Neuronal stem cell (in vitro differentiated cells): Measurements from ENCODE around the gene VPS51.

ENCODE experiments used
- DNase-seq: peaks from one replicate; pipeline ENCODE4 v3.0.0-alpha.2; 2013; ENCODE audit warnings: low spot score
- H2AFZ ChIP-seq: one replicate; pipeline ENCODE4 v1.6.1; 2013; ENCODE audit warnings: mild to moderate bottlenecking, low read length, inconsistent platforms
- H2AK5ac ChIP-seq: 2 replicates; pipeline ENCODE4 v1.6.1; 2013; ENCODE audit warnings: low read depth, mild to moderate bottlenecking, inconsistent platforms, low read length, moderate library complexity, mixed read lengths
- H2BK120ac ChIP-seq: 2 replicates; pipeline ENCODE4 v1.6.1; 2013; ENCODE audit warnings: low read depth, mild to moderate bottlenecking, inconsistent platforms, low read length, moderate library complexity, mixed read lengths
- H2BK12ac ChIP-seq: one replicate; pipeline ENCODE4 v1.6.1; 2013; ENCODE audit warnings: low read length, inconsistent platforms
- H2BK15ac ChIP-seq: 2 replicates; pipeline ENCODE4 v1.6.1; 2013; ENCODE audit warnings: mild to moderate bottlenecking, low read length, inconsistent platforms, mixed read lengths
- H2BK5ac ChIP-seq: one replicate; pipeline ENCODE4 v1.6.1; 2013; ENCODE audit warnings: inconsistent platforms, mild to moderate bottlenecking, low read length, moderate library complexity
- H3K14ac ChIP-seq: one replicate; pipeline ENCODE4 v1.6.1; 2013; ENCODE audit warnings: low read length, inconsistent platforms
- H3K18ac ChIP-seq: 2 replicates; pipeline ENCODE4 v1.6.1; 2013; ENCODE audit warnings: low read length, inconsistent platforms
- H3K23ac ChIP-seq: 2 replicates; pipeline ENCODE4 v1.6.1; 2013; ENCODE audit warnings: low read depth, mild to moderate bottlenecking, mixed read lengths, low read length, inconsistent platforms; ENCODE audit not compliant: poor library complexity
- H3K27ac ChIP-seq: replicated peaks from 3 replicates; pipeline ENCODE4 v1.5.1; 2013; ENCODE audit warnings: low read length, inconsistent platforms
- H3K27me3 ChIP-seq, 3 experiments: 2 replicates each; pipeline ENCODE4 v1.6.1; 2013; ENCODE audit warnings: low read length in 3 of 3, mild to moderate bottlenecking in 2 of 3, inconsistent platforms in 1 of 3, low read depth in 1 of 3, mixed read lengths in 1 of 3, moderate library complexity in 1 of 3; ENCODE audit not compliant: control insufficient read depth in 3 of 3, insufficient read depth in 3 of 3
- H3K36me3 ChIP-seq, 2 donors: replicated peaks in 1 of 2; 2 replicates each; pipeline ENCODE4 v1.6.1; 2013; ENCODE audit warnings: low read length in 2 of 2; ENCODE audit not compliant: control insufficient read depth in 2 of 2, insufficient read depth in 2 of 2
- H3K4ac ChIP-seq: 2 replicates; pipeline ENCODE4 v1.6.1; 2013; ENCODE audit warnings: inconsistent platforms, mild to moderate bottlenecking, low read length, moderate library complexity
- H3K4me1 ChIP-seq, 2 donors: 1 replicate in 1 of 2; 2 replicates in 1 of 2; pipeline ENCODE4 v1.6.1; 2013; ENCODE audit warnings: low read length in 2 of 2, low read depth in 1 of 2; ENCODE audit not compliant: control insufficient read depth in 2 of 2, insufficient read depth in 1 of 2
- H3K4me2 ChIP-seq: one replicate; pipeline ENCODE4 v1.6.1; 2013; ENCODE audit warnings: mild to moderate bottlenecking, low read length, inconsistent platforms; ENCODE audit not compliant: insufficient read depth, poor library complexity, severe bottlenecking
- H3K4me3 ChIP-seq, 2 donors: 2 replicates each; pipeline ENCODE4 v1.5.1; 2013; ENCODE audit warnings: low read length in 2 of 2, mild to moderate bottlenecking in 2 of 2, inconsistent platforms in 1 of 2, moderate library complexity in 1 of 2
- H3K79me1 ChIP-seq: one replicate; pipeline ENCODE4 v1.6.1; 2013; ENCODE audit warnings: low read depth, mild to moderate bottlenecking, inconsistent platforms, low read length, moderate library complexity
- H3K9ac ChIP-seq: one replicate; pipeline ENCODE4 v1.6.1; 2013; ENCODE audit warnings: mild to moderate bottlenecking, low read depth, low read length, inconsistent platforms; ENCODE audit not compliant: poor library complexity
- H3K9me3 ChIP-seq, 2 donors: replicated peaks in 1 of 2; 2 replicates each; pipeline versions ENCODE3 to v1.6.1; 2013; ENCODE audit warnings: low read length in 2 of 2, mild to moderate bottlenecking in 2 of 2, inconsistent platforms in 1 of 2, low read depth in 1 of 2, mixed read lengths in 1 of 2, moderate library complexity in 1 of 2; ENCODE audit not compliant: control insufficient read depth in 2 of 2, insufficient read depth in 1 of 2
- H4K8ac ChIP-seq: one replicate; pipeline ENCODE4 v1.6.1; 2013; ENCODE audit warnings: low read depth, mild to moderate bottlenecking, inconsistent platforms, low read length, moderate library complexity
- H4K91ac ChIP-seq: one replicate; pipeline ENCODE4 v1.6.1; 2013; ENCODE audit warnings: low read length, low read depth, mild to moderate bottlenecking, inconsistent platforms; ENCODE audit not compliant: poor library complexity
- WGBS, 2 donors: extraction: QIAGEN DNeasy Blood & Tissue Kit; methylation state at CpG; one replicate each; pipeline ENCODE4 v1.1.7; 2013; ENCODE audit warnings: missing lambda C conversion rate in 2 of 2, mixed read lengths in 1 of 2; ENCODE audit not compliant: insufficient read length in 2 of 2, insufficient replicate concordance in 1 of 2; ENCODE audit errors: extremely low coverage in 2 of 2; 5-methylcytosine and 5-hydroxymethylcytosine counted together

The VPS51 gene

DNA sequence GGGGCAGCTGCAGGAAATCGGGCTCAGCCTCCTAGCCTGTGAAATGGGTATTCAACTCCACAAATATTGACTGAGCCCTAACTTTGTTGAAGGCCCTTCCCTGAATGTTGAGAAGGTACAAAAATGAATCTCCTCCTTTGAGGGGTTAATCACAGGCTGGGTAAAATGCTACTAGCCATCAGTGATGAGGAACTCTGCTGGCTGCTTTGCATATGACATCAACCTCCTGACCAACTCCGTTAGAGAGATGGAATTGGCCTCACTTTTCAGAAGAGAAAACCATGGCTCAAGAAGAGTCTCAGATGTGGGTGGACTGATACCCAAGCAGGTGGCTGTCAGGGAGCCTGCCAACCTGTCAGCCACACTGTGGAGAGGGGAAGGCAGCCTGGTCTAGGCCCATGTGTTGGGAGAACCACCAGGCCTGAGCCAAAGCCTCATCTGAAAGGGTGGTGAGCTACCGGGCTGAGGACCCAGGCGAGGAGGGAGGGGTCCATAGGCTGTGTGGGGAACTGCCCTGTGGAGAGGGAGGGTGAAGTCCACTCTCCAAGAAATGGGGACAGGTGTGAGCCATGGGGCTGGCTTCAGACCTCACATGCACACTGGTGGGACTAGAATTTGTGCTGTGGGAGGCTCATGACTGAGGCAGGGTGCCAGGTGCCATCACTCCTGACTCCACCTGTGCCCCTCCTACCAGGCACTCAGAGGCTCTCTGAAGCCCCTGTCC, 23.9 kb upstream of the VPS51 start:
- no peaks in the 10 kb centered on the region for H3K9me3 ChIP-seq
- H3K14ac ChIP-seq: no peak overlapping the region
- H2BK5ac ChIP-seq: no peak overlapping the region
- no peaks in the 10 kb centered on the region for H3K27me3 ChIP-seq
- no CpG with 5 or more reads among the region's 4 CpGs for WGBS, 2 donors
- H3K4me1 ChIP-seq: peaks cover under 1 to 2% of the 10 kb centered on the region in 2 donors
- H3K27ac ChIP-seq: no peak overlapping the region
- H3K36me3 ChIP-seq: peaks cover 2 to 18% of the 10 kb centered on the region in 2 donors
- no peak overlapping the region for H3K4me2 ChIP-seq
- H2BK12ac ChIP-seq: no peak overlapping the region
- no peak overlapping the region for H2BK120ac ChIP-seq
- no peak overlapping the region for H3K4me3 ChIP-seq
- no peaks in the 10 kb centered on the region for H3K79me1 ChIP-seq
- no peak overlapping the region for H3K9ac ChIP-seq
- H3K23ac ChIP-seq: no peak overlapping the region
- H2AK5ac ChIP-seq: peak overlapping the region; percentile 33
- no peak overlapping the region for H3K18ac ChIP-seq
- H4K91ac ChIP-seq: no peak overlapping the region
- H4K8ac ChIP-seq: no peak overlapping the region
- no peak overlapping the region for H2BK15ac ChIP-seq
- no peak for DNase-seq
- H2AFZ ChIP-seq: no peak overlapping the region
- no peak overlapping the region for H3K4ac ChIP-seq

DNA sequence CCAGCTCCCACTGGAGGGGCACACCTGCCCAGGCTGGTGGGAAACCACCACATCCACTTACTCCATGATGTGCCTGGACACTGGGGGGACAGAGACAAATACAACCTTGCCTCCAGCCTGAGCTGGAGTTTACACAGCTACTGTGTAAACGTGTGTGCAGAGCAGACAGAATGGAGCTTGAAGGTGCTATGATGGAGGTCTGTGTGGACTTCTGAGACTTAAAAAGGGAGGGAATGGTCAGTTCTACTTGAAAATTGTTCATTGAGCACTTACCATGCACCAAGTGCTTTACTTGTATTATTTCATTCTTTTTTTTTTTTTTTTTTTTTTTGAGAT, 23.4 kb upstream of the VPS51 start:
- no peak overlapping the region for H3K9ac ChIP-seq
- H3K4ac ChIP-seq: no peak overlapping the region
- H4K8ac ChIP-seq: no peak overlapping the region
- DNase-seq: no peak
- H3K23ac ChIP-seq: no peak overlapping the region
- H3K4me2 ChIP-seq: no peak overlapping the region
- no peaks in the 10 kb centered on the region for H3K27me3 ChIP-seq
- H4K91ac ChIP-seq: no peak overlapping the region
- no peak overlapping the region for H3K27ac ChIP-seq
- H3K79me1 ChIP-seq: peaks cover 2% of the 10 kb centered on the region
- H2BK120ac ChIP-seq: no peak overlapping the region
- no peak overlapping the region for H3K18ac ChIP-seq
- H2AK5ac ChIP-seq: peak overlapping the region; percentile 33
- WGBS, 2 donors: no CpG with 5 or more reads among the region's 1 CpG
- H2BK12ac ChIP-seq: no peak overlapping the region
- H2BK5ac ChIP-seq: no peak overlapping the region
- no peak overlapping the region for H2AFZ ChIP-seq
- H3K14ac ChIP-seq: no peak overlapping the region
- H3K36me3 ChIP-seq: peaks cover 4 to 24% of the 10 kb centered on the region in 2 donors
- H3K9me3 ChIP-seq: no peaks in the 10 kb centered on the region
- no peaks in the 10 kb centered on the region for H3K4me1 ChIP-seq
- no peak overlapping the region for H3K4me3 ChIP-seq
- H2BK15ac ChIP-seq: no peak overlapping the region

DNA sequence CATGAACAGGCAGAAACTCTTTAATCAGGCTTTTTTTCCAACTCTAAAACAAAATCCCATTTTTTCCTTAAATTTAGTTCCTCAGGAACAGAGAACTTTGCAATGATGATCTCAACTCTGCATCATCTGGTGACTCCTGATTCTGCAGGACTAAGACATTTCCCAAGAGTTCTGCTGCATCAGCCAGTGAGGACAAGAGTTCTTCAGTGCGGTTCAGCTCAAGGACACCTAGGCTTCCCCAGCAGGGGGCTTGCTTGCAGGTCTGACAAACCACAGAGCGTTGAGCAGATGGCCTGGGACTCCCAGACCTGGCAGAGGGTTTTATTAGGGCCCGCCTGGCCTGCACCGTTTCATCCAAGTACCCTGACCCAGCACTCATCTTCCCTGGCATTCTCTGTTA, 18.6 kb upstream of the VPS51 start:
- Histone ChIP-seq H4K8ac (no peak overlapping the region), H3K23ac (no peak overlapping the region), H2BK15ac (no peak overlapping the region), H3K4ac (no peak overlapping the region), H3K4me1 (peaks cover 0 to under 1% of the 10 kb centered on the region in 2 donors), H2AFZ (no peak overlapping the region), H4K91ac (no peak overlapping the region), H2BK12ac (no peak overlapping the region), H3K79me1 (peaks cover 12% of the 10 kb centered on the region), H3K27me3 (no peaks in the 10 kb centered on the region), H3K14ac (no peak overlapping the region), H2AK5ac (no peak overlapping the region), H2BK120ac (no peak overlapping the region), H3K9ac (no peak overlapping the region), H3K4me2 (no peak overlapping the region), H3K18ac (no peak overlapping the region), H3K4me3 (no peak overlapping the region), H3K9me3 (no peaks in the 10 kb centered on the region), H3K27ac (no peak overlapping the region), H3K36me3 (peaks cover 33 to 67% of the 10 kb centered on the region in 2 donors), H2BK5ac (no peak overlapping the region)
- no CpG with 5 or more reads among the region's 4 CpGs for WGBS, 2 donors
- DNase-seq: no peak

DNA sequence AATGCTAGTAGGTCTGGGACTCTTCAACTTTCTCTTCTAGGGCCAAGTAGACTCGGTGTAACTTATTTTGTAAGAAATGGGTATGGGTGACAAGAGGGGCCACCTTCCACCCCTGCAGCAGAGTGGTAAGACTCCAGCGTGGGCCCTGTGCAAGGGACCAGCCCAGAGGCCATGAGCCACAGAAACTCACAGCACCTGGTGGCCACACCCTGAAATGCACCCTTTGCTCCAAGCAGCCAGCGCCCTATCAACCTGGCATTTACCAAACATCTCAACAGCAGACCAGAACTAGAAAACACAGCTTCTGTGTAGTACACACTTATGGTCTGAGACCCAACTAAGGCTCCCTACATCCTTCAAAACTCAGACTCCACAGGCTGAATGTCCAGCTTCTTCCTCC, 17.9 kb upstream of the VPS51 start:
- H2BK15ac ChIP-seq: no peak overlapping the region
- no peak overlapping the region for H3K4ac ChIP-seq
- no peak overlapping the region for H3K9ac ChIP-seq
- no peaks in the 10 kb centered on the region for H3K9me3 ChIP-seq
- no peak overlapping the region for H3K18ac ChIP-seq
- DNase-seq: no peak
- H3K23ac ChIP-seq: no peak overlapping the region
- H3K14ac ChIP-seq: no peak overlapping the region
- no peak overlapping the region for H2BK12ac ChIP-seq
- no peak overlapping the region for H2BK120ac ChIP-seq
- no peak overlapping the region for H2BK5ac ChIP-seq
- H2AK5ac ChIP-seq: no peak overlapping the region
- H3K79me1 ChIP-seq: peaks cover 12% of the 10 kb centered on the region
- H4K8ac ChIP-seq: no peak overlapping the region
- no peak overlapping the region for H2AFZ ChIP-seq
- peaks cover 0 to 7% of the 10 kb centered on the region in 2 donors for H3K4me1 ChIP-seq
- no peak overlapping the region for H3K4me2 ChIP-seq
- no peak overlapping the region for H3K27ac ChIP-seq
- no peak overlapping the region for H3K4me3 ChIP-seq
- no peak overlapping the region for H4K91ac ChIP-seq
- no peaks in the 10 kb centered on the region for H3K27me3 ChIP-seq
- WGBS, 2 donors: no CpG with 5 or more reads among the region's 3 CpGs
- peaks cover 35 to 74% of the 10 kb centered on the region in 2 donors for H3K36me3 ChIP-seq
